Right atrium auricular region (tissue), 2 donors: ENCODE data around the gene RDH13. TPM values are rescaled to one million over a fixed set of nuclear protein-coding genes. Genes with fewer than 3 reads are reported as not detected.

ENCODE experiments used
- DNase-seq: peaks from one replicate; pipeline ENCODE4 v3.0.0-alpha.2; 2019; ENCODE audit warnings: low spot score
- H3K27ac ChIP-seq, 2 donors: fragments of 200-600 bp; sonication (generic); 1 replicate in 1 of 2; 2 replicates in 1 of 2; pipeline ENCODE4 v1.5.1; 2016 to 2019
- H3K27me3 ChIP-seq, 2 donors: fragments of 200-600 bp; sonication (generic); one replicate each; pipeline versions ENCODE4 v1.5.1 to v1.6.0; 2017 to 2019
- H3K36me3 ChIP-seq: fragments of 200-600 bp; sonication (generic); one replicate; pipeline ENCODE4 v1.5.1; 2016
- H3K4me1 ChIP-seq, 2 donors: fragments of 200-600 bp; sonication (generic); one replicate each; pipeline versions ENCODE4 v1.5.1 to v1.6.0; 2017 to 2019
- H3K4me3 ChIP-seq, 2 donors: fragments of 200-600 bp; sonication (generic); 1 replicate in 1 of 2; 2 replicates in 1 of 2; pipeline ENCODE4 v1.5.1; 2017 to 2019; ENCODE audit warnings: mild to moderate bottlenecking in 1 of 2, moderate library complexity in 1 of 2
- H3K9me3 ChIP-seq, 2 donors: fragments of 200-600 bp; sonication (generic); one replicate each; pipeline ENCODE4 v1.5.1; 2019
- CTCF ChIP-seq, 2 donors: fragments of 200-600 bp; sonication (generic); IDR thresholded peaks; one replicate each; pipeline ENCODE4 v1.5.1; 2019; ENCODE audit warnings: antibody characterized with exemption in 2 of 2
- total RNA-seq, 2 donors: library from RNA; depleted of rRNA; stranded (reverse); fragments of >200 nt; gene quantifications; one replicate each; pipeline ENCODE4 v1.1.0, GENCODE V29; 2016

RDH13 gene
- total RNA-seq, 2 donors from 2014 or later = 26.5 to 28.1 TPM

GRCh38 chr19:55098716-55099556 is 36.0 kb upstream of the RDH13 start:
- Histone ChIP-seq H3K36me3 (peaks cover 79% of the 10 kb centered on the region), H3K9me3 (peaks cover 0 to 8% of the 10 kb centered on the region in 2 donors), H3K27me3 (no peaks in the 10 kb centered on the region), H3K4me3 (no peak overlapping the region), H3K4me1 (peaks cover 0 to 20% of the 10 kb centered on the region in 2 donors), H3K27ac (peak overlapping the region in 1 of 2 donors; percentile 2)
- TF ChIP-seq CTCF (IDR thresholded peaks at IDR 0.05) = peak in 1 of 2 donors; percentile 8
- DNase-seq = no peak

- Histone ChIP-seq H3K4me1 (peaks cover 0 to 20% of the 10 kb centered on the region in 2 donors), H3K36me3 (peaks cover 72% of the 10 kb centered on the region), H3K27me3 (no peaks in the 10 kb centered on the region), H3K9me3 (peaks cover 0 to 5% of the 10 kb centered on the region in 2 donors), H3K4me3 (no peak overlapping the region), H3K27ac (no peak overlapping the region)
- TF ChIP-seq CTCF (IDR thresholded peaks at IDR 0.05) = no peak
- DNase-seq = no peak
Observed at GRCh38 chr19:55097864-55098715, 35.1 kb upstream of the RDH13 start.

GRCh38 chr19:55096061-55096701 is 33.2 kb upstream of the RDH13 start:
- H3K4me3 ChIP-seq = no peak overlapping the region
- H3K27ac ChIP-seq = no peak overlapping the region
- no peaks in the 10 kb centered on the region for H3K9me3 ChIP-seq
- peaks cover 72% of the 10 kb centered on the region for H3K36me3 ChIP-seq
- DNase-seq = no peak
- H3K4me1 ChIP-seq = peaks cover 0 to 20% of the 10 kb centered on the region in 2 donors
- no peak for TF ChIP-seq CTCF (IDR thresholded peaks at IDR 0.05)
- no peaks in the 10 kb centered on the region for H3K27me3 ChIP-seq

- peaks cover 0 to 18% of the 10 kb centered on the region in 2 donors for H3K4me1 ChIP-seq
- DNase-seq = no peak
- no peak for TF ChIP-seq CTCF (IDR thresholded peaks at IDR 0.05)
- no peaks in the 10 kb centered on the region for H3K9me3 ChIP-seq
- no peak overlapping the region for H3K27ac ChIP-seq
- no peaks in the 10 kb centered on the region for H3K27me3 ChIP-seq
- peaks cover 72% of the 10 kb centered on the region for H3K36me3 ChIP-seq
- H3K4me3 ChIP-seq = no peak overlapping the region
Observed at GRCh38 chr19:55095260-55096060, 32.5 kb upstream of the RDH13 start.
